NCI-H1436 treated with DMSO at 0.1 percent for 48 hours (cell line): ENCODE data around the gene CRABP2.

Experiments used
- DNase-seq: peaks from one replicate; lab custom pipeline; 2025; lab: John Stamatoyannopoulos, UW

CRABP2 gene

DNA sequence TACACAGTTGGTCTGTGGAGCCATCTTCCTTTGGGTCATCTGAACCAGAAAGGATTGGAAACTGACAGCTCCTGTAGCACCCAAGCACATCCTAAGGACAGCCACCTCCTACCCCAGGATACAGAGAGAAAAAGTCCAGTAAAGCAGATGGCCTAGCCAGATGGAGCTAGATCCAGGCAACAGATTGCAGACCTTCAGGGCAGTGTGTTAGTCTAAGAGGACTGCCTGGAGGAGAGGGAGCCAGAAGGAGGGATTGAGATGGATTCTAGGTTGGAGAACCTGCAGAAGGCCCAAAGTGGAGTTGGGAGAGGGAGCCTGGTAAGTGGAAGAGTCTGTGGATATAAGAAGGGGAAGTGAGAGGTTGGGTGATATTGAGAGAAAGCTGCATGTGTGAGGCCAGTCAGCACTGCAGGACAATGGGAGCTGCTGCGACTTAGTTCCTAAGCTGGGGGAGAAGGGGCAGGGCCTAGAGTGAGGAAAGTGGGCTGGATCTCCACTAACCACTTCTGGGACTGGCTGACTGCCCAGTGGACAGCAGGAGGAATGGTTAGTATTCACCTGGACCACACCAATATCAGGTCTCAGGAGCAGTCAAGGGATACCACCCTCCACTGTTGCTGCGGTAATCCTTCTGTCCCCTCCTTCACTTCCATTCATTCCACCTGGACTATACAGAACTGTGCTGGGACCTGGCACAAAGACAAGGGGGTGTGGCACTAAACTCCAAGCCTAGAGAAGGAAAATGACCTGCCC is 50.1 kb downstream of the CRABP2 start:
- no peak for DNase-seq

DNA sequence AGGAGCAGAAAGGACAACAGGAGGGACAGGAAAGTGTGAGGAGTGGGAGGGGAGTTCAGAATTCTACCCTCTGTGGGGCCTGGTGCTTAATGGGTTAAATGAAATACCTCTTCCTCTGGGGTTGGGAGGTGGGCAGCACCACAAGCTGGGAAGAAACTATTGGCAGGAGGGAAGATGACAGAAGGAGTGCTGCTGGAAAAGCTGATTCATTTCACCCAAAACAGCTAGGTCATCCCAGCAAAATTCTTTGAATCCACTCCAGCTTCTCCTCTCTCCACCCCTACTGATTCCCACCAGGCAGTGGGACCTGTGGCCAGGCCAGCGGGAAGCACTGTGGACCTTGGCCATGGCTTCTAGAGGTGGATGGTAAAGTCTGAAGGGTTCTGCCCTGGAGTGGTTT is 50.7 kb downstream of the CRABP2 start:
- no peak for DNase-seq

GRCh38 chr1:156652992-156653355 is 52.4 kb downstream of the CRABP2 start:
- no peak for DNase-seq

GRCh38 chr1:156652131-156652991 is 53.0 kb downstream of the CRABP2 start:
- DNase-seq = no peak
